IPS-NIHi11 (cell line): ENCODE results near the gene SARNP.
A peak's percentile ranks its signal among the peaks of the same experiment; 100 is the strongest.
"Not testable (repeated sequence)": the region's sequence is repeated elsewhere in the genome, so short reads cannot be mapped to it uniquely, and the experiment has no call there.

Source experiments
- DNase-seq: peaks from one replicate; pipeline ENCODE4 v3.0.0; 2012; ENCODE audit warnings: mixed read lengths, low spot score

SARNP gene

GRCh38 chr12:55817345-55818139, at the start of gene SARNP, which contains the start of gene ORMDL2:
Gene SARNP, minus strand, starts transcription at chr12:55817724. Its CDS starts 23 bp downstream, at chr12:55817701.
Gene ORMDL2, plus strand, starts transcription at chr12:55818041. Its CDS starts 959 bp downstream, at chr12:55819000.
- DNase-seq, result peak; percentile 98

- not testable (repeated sequence) for DNase-seq
Measured at GRCh38 chr12:55866454-55867004, 49.0 kb upstream of the SARNP start.

GRCh38 chr12:55865327-55865726, 47.8 kb upstream of the SARNP start:
- no peak for DNase-seq

- DNase-seq, result not testable (repeated sequence)
Measured at GRCh38 chr12:55862931-55863330, 45.4 kb upstream of the SARNP start.

DNA sequence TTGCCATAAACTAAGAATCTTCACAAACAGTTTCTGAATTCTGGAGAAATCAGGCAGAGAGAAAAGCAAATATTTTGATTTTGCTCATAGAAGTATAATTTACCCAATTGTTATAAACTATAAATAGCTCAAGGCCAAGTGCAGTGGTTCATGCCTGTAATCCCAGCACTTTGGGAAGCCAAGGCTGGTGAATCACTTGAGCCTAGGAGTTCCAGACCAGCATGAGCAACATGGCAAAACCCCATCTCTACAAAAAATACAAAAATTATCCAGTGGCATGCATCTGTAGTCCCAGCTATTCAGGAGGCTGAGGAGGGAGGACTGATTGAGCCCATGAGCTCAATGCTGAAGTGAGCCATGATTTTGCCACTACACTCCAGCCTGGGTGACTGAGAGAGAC, 44.8 kb upstream of the SARNP start:
- no peak for DNase-seq

DNA sequence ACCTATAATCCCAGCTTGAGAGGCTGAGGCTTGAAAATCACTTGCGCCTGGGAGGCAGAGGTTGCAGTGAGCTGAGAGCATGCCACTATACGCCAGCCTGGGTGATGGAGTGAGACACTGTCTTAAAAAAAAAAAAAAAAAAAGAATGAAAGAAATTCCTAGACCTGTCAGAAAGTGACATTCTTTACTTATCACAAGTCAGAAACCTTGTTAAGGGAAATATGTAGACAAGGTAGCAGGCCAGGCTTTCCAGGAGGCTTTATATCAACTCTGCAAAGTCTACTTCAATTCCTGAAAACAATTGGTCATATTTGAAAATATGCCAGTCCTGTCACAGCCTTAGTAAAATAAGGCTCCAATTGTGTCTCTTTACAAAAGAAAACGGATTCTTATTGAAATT, 44.3 kb upstream of the SARNP start:
- DNase-seq, result no peak

DNA sequence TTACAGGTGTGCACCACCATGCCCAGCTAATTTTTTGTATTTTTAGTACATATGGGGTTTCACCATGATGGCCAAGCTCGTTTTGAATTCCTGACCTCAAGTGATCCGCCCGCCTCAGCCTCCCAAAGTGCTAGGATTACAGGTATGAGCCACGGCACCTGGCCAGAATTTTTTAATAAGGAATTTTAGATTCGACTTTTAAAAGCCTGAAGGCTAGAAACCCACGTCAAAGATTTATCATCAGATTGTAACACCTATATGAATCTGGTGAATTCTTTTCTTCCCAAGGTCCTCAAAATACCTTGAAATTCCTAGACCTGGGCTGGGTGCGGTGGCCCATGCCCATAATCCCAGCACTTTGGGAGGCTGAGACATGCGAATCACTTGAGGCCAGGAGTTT, 43.9 kb upstream of the SARNP start:
- no peak for DNase-seq

DNA sequence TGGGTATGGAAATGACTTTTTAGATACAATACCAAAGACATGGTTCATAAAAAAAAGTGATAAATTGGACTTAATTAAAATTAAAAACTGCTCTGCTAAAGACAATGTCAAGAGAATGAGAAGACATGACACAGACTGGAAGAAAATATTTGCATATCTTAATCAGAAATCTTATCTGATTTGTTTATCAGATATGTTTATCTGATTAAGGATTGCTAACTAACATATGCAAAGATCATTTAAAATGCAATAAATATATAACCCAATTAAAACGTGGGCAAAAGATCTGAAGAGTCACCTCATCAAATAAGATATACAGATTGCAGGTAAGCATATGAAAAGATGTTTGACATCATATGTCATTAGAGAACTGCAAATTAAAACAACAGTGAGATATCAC, 35.2 kb upstream of the SARNP start:
- DNase-seq, result no peak

- no peak for DNase-seq
Measured at GRCh38 chr12:55850893-55851292, 33.4 kb upstream of the SARNP start.

- DNase-seq, result no peak
Measured at GRCh38 chr12:55850401-55850800, 32.9 kb upstream of the SARNP start.

DNA sequence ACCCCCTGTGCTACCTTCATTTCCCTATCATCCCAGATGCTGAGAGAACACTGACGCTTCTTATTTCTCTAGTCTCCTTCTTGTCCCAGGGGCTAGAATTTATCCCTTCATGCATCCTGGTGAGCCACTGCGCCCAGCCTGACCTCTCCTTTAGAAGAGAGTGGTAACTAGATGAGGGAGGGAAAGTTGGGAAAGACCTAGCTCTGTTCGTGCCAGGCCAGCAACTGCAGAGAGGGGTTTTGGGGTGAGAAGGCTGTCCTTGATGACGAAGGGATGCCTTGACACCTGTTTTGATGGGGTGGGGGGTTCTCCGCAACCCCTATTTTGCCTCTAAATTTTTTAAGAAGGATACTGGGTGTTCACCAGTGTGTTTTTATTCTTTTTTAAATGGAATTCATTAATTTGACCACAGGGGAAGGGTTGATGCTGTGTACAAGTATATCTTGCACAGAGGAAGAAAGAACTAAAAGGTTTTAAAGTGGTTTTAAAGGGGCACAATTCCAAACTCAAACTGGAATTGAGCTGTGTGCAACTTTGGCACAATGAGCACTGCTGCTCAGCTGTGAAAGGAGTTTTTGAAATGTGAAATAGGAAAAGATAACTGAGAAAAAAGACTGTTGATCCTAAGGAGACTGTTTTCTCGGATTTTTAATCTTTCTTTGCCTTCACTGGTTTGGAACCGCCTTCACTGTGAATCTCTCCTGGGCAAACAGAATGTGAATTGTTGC, 32.3 kb upstream of the SARNP start:
- DNase-seq, result no peak

- peak; percentile 58 for DNase-seq
Measured at GRCh38 chr12:55847603-55848291, 30.2 kb upstream of the SARNP start.

- no peak for DNase-seq
Measured at GRCh38 chr12:55847033-55847432, 29.5 kb upstream of the SARNP start.

GRCh38 chr12:55845785-55846496, 28.4 kb upstream of the SARNP start:
- no peak for DNase-seq

- no peak for DNase-seq
Measured at GRCh38 chr12:55845361-55845760, 27.8 kb upstream of the SARNP start.

DNA sequence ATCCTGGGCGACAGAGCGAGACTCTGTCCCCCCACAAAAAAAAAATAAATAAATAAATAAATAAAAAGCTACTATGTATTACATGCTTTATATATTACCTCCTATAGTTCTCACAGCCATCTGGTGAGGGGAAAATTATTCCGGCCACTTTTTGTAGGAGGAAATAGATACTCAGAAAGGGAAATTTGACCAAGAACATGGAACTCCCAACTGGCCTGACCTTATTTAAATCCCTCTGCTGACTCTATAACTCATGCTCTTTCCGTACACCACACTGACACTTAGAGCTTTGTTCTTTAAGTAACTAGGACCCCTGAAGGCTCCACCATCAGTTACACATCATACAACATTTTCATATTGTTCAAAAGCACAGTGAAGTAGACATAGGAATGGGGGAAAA, 27.4 kb upstream of the SARNP start:
- no peak for DNase-seq

- no peak for DNase-seq
Measured at GRCh38 chr12:55843431-55843830, 25.9 kb upstream of the SARNP start.

GRCh38 chr12:55842681-55843429, 25.3 kb upstream of the SARNP start, which contains the start of gene MMP19:
Gene MMP19, minus strand, starts transcription at chr12:55842936. Its CDS starts 106 bp downstream, at chr12:55842830.
- peak; percentile 40 for DNase-seq

GRCh38 chr12:55840581-55841351, 23.2 kb upstream of the SARNP start:
- no peak for DNase-seq
